ENCODE results near the gene JAG1.
A peak's percentile ranks its signal among the peaks of the same experiment; 100 is the strongest.

JAG1 gene

DNA sequence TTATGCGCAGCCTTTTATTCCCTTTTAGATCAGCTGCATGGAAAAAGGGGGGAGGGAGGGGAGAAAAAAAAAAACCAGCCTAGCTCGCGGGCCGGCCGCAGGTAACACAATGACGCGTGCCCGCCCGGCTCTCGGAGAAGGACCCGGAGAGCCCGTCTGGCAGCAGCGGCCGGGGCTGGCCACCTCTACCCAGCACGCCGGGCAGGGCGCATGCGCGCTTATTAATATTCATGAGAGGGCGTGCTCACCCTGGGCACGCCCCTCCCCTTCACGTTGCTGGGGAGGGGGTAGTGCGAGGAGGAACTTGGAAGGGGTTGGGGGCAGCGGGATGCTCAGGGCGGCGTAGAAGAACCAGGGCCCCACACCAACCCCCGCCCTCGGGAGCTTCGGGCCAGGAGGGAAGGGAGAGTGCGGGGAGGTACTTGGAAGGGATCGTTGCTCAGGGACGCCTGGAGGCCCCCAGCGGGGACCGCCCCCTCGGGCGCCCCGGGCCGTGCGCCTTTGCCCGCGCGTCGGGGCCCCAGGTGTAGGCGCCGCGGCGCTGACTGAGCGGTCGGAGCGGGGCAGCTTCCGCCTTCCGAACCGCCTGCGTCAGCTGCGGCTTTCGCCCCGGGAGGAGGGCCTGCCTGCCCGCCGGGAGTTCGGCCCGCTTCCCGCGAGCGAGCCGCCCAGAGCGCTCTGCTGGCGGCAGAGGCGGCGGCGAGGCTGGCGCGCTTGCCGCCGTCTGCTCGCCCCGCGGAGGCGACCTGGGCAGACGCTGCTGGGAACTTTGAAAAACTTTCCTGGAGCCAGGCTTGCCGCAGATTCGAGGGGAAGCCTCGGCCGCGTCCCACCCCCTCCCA lies at the start of gene JAG1:
TSS of gene JAG1 (minus strand) at position 158 of the 842 bp plus-strand sequence. CDS start 469 bp downstream, outside the sequence.
- FAIRE-seq: no peak

DNA sequence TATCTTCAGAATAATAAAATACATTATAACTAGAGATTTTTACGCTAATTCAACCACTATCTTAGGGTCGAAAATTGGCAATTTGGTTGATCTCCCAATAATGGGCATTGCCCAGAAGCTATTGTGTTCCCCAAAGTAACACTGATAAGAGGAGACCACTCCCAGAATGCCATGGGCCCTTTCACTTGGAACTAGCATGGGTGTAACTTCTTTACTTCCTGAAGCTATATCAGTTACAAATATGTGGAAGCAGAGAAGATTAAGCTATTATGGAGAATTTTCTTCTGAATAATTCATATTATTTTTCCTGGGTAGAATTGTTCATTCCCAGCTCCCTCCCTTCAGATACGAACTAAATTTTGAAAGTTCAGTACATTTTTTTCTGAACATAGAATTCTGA lies 48.2 kb upstream of the JAG1 start:
- FAIRE-seq: no peak

DNA sequence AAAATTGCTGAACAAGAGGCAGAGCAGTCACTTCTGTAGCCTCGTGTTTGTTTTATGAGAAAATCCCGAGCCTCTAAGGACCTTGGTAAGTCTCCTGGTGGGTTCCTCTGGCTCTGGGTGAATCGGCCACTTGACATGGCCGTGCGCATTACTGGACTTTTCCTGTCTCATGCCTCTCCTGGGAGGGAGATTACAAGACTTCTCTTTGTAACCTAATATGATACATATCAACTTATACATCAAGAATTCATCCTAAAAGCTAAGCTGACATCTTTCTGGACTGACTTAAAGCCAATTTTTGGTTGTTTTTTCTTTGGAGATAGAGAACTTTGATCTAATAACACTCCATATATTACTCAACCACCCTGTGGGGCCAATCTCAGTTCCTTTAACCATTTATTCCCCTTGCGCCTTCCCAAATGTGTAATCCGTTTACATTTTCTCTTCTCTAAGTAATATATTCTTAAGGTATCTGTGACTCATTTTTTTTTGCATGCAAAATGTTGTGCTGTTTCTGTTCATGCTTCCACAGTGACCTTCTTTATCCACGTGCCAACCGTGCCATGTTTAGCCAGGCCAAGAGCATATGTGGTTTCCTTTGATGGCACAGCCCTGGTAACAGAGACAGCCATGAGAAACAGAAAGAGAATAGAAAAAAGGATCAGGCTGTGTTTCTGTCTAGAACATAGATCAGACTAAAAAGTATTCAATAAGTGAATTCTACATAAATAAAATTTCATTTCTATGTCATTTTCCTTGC lies 47.5 kb upstream of the JAG1 start:
- FAIRE-seq: no peak

DNA sequence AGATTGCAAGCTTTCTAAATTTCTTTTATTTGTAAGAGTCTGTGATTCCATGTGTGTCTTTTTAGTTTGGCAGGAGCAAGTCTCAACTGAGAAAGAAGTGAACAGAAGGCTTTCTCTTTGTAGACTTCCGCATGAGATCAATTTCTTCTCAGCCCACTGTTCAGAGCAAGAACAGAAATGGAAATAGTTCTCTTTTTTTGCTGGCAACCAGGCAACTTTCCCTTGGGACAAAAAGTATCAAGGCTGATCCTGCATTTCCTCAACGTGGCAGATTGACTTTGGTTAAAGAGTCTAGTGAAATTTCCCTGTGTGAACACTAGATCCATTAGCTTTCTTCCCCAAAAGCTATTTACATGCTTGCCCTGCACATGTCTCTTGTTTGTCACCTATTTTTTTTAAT lies 46.8 kb upstream of the JAG1 start:
- no peak for FAIRE-seq

DNA sequence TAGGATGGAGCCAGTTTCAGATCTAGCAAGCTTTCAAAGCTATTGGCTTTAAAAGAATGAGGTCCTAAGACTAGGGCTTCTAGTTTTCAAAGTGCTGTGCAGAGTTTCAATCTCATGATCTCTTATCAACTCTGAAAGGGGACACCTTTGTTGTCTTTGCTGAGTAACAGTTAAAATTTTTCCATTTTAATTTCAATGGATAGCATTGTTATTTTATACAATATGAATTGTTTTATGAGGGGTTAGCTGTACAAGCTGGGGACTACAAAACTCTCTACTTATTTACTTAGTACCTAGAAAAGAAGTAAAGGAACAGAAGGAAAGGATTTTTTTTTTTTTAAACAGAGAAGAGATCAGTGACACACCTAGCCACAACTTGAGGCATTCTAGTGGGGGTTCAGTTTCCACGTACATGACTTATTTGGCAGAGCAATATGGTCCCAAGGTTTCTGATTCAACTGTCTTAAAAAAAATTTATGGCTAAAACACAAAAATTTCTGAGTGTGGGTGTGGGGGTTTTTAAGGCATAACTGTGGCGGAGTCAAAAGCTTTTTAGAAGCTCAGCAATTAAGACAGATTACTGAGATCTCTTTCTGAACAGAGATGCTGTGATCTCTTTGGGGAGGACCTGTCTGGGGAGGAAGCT lies 46.1 kb upstream of the JAG1 start:
- FAIRE-seq: peak; percentile 82

DNA sequence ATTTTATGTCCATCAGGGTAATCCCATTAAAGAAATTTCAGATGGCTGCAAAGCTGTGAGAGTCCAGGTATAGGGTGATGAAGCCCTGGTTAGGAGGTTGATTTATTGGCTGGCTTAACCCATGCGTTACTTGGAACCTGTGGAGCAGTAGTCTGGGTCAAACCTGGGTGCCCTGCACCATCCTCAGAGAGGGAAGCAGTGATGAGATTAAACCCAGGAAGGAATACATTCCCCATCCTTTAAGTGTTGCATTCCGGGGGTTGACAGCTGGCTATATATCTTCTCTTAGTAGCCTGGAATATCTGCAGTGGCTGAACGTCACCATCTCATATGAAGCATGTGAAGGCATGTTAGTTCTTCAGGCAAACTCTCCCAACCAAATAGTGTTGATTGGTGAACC lies 44.9 kb upstream of the JAG1 start:
- no peak for FAIRE-seq

DNA sequence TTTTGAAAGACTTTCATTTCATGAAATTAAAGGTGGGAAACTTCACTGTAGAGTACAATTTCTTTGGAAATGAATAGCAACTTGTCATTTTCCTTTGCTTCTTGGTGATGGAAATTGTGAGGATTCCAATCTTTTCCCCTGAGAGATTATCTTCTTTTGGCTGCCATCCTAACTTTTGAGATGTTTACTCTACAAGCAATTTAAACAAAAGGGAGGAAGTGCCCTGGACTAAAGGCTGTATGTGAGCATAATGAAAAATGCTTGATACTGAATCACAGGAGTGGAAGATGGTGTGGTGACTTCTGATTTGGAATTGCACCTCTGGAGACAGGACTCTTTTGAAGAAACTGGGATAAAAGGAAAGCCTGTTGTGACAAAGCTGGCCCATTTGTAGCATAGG lies 43.1 kb upstream of the JAG1 start:
- FAIRE-seq: no peak

DNA sequence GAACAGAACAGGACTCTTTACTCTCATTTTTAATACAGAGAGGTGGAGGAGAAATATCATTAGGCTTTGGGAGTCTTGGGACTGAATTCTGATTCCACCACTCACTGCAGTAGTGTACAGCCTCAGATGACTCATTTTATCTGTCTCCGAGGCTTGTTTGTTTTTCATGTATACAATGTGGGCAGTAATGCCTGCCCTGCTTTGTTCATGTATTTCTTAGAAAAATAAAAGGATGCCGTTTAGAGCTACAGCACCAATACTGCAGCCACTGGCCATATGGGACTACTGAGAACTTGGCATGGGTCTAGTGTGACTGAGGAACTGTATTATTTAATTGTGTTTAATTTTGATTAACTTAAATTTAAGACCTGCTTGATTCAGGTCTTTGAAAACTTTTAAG lies 41.2 kb upstream of the JAG1 start:
- no peak for FAIRE-seq

DNA sequence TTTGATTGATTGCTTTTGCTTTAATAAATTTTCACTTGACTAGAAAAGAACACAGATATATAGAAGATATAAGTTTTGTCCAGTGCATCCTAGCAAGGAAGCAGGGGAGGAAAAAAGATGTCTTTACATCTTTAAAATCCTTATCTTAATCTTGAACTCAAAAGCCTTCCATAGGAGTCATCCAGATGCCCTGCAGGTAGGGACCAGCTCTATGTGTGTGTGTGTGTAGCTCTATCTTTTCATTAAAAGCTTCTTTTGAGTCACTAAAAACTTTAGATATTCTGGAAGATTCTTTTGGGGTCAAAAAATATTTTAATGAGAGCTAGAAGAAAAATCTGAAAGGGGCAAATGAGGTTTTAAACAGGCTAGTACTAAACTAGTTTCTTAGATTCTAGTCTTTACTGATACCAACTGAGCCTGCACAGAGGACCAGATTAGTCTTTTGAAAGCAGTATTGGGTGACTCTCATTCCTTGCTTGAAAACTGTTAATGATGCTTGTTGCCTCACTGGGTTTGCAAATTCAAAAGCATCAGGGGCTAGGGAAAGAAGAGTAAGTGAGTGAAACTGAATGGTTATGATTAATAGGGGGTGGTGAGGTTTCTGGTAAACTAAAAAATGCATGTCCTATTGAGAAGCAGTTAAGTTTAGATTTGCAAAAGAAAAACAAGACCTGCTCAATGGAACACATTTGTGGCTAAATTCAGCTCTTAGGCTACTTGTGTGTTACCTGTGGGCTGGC lies 40.6 kb upstream of the JAG1 start:
- no peak for FAIRE-seq

DNA sequence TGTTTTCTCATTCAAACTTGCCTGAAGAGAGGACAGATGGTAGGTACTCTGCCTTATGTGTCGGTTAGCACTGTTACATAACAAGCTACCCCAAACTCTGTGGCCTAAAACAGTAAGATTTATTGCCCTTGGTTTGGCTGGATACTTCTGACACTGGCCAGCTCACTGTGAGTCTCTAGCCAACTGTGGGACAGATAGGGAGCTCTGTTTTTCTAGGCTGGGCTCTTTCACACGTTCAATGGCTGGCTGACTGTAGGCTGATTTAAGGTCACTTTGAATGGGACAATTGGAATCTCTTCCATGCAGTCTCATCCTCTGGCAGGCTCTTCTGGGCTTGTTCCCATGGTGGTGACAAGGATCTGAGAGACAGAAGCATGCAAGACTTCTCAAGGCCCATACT lies 39.4 kb upstream of the JAG1 start:
- no peak for FAIRE-seq

DNA sequence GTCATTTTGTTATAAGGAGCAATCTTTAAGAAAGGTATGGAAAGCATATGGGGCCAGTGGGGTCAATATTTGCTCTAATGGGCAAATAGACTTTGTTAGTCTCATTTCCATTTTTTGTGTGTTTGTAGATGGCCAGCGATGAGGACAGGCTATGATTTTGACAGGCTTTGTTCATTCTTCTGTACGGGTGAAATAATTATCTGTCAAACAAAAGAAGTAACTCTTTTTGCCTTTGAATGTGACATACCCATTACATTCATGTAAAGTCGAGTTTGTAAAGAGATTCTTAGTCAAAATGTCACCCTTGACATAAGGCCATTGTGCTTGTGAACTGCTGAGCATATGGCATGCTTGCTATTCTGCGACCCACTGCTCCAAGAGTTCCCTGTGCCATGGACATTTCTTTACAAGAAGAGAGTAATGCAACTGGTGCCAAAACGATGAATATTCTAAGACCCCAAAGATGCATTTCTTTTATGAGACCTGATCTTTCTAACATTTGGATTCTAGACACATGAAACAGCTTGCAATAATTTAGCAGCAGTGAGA lies 38.2 kb upstream of the JAG1 start:
- no peak for FAIRE-seq

DNA sequence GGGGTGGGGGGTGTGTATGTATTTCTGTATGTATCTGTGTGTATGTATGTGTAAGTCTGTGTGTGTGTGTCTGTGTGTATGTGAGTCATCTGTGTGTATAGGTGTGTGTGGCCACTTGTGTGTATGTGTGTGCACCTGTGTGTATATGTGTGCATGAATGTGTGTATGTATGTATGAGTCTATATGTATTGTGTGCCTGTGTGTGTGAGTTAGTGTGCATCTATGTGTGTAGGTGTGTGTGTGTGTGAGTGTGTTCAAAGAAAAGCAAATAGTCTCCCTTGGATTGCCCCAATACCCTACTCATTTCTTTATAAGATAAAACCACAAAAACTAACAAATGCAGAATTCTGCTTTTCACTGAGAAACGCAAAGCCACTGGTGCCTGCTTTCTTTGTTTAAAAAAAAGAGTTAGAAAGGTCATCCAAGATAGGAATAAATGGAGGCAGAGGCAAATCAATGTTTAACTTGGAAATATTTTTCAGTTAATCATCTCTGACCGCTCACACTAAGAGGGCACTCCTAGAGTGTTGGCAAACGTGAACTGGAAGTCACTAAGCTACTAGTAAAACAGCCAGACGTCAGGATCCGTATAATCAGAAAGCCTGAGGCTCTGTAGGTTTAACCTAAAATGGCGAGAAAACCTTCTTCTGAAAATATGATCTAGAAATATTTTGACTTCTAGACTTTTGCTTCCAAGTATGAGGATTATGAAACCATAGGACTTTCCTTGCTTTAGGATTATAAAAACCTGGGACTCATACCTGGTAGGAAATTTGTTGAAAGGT lies 37.4 kb upstream of the JAG1 start:
- no peak for FAIRE-seq

DNA sequence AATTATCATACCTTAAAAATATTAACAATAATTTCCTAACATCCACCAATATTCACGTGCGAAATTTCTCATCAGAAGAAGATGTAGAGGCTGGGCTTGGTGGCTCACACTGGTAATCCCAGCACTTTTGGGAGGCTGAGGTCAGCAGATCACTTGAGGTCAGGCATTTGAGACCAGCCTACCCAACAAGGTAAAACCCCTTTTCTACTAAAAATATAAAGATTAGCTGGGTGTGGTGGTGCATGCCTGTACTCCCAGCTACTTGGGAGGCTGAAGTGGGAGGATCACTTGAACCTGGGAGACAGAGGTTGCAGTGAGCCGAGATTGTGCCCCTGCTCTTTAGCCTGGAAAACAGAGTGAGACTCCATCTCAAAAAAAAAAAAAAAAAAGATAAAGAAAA lies 36.1 kb upstream of the JAG1 start:
- no peak for FAIRE-seq

DNA sequence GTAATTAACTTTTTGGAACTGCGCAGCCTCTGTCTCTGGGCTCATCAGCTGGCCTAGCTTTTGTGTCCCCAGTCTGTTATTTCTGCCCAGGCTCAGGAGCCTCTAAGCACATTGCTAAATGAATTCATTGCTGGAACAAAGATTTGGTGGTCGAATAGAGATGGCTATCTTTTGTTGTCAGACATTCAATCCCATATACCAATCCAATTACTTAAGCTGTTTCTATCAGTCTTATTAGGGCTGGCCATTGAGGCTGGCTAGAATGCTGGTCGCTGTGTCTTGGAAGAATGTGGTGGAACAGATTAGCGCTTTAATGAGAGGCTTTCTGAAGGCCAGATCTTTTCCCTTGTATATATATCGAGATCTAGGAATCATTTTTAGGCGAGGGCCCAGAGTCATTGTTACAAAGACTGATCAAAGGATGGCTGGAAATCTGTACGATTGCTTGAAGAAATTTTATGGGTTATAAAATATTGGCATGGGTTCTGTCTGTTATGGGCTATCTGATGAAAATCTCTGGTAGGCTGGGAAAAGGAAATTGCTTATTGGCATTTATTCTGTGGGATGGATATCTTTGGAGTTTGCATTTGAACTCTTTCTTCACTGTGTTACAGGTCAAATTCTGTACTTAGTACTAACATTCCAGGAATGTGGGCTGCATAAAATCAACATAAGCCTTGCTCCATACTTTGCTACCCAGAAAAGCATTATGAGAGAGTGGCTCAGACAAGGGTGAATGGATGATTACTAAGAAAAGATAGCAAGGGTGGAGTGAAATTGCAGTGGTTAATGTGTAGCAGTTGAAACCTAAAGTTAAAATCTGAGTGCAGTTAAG lies 34.8 kb upstream of the JAG1 start:
- no peak for FAIRE-seq

DNA sequence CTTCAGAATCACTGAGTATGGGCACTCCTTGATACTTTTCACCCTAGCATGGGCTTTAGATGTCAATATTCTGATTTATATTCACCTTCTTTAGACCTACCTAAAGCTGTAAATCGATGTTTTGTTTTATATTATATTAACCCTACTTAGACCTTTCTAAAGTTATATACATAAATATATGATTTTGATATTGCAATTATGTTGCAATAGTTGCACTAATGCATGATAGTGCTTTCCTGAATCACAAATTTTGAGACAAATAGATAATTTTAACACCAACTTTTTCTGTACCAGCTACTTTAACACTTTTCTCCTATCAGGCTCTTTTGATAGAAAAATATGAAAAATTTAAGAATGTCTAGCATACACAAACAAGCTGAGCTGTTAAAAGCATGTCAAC lies 34.0 kb upstream of the JAG1 start:
- no peak for FAIRE-seq

DNA sequence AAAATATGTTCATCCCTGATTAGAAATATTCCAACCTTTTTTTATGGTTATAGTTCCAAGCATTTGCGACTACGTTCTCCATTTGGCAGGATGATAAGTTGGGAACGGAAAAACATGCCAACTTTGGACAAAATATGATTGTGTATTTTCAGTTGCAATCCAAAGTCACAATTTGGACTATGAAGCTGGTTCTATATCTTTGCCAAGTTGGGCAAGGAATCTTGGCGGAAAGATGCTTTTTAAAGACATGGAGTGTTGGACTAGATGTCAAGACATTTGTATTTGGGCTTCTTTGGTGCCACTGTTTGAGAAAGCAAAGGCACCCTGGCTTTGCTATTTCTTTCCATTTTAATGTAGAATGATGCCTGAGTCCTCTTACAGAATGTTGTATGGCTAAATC lies 33.3 kb upstream of the JAG1 start:
- no peak for FAIRE-seq

DNA sequence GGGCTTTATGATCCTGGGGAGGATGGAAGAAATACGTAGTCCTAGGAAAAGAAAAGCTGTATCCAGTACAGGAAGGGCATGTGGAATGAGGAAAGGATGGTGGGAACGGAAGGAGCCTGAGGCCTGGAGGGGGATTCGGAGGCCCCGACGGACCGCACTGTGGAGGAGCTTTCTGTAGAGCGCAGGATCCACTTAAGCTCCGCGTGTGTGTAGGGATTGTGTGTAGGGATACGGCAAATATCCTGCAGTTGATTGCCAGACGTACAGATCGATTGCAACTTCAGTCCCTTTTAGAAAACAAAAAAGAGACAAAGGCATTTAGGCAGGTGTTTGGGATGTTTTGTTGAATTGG lies 32.6 kb upstream of the JAG1 start:
- no peak for FAIRE-seq

DNA sequence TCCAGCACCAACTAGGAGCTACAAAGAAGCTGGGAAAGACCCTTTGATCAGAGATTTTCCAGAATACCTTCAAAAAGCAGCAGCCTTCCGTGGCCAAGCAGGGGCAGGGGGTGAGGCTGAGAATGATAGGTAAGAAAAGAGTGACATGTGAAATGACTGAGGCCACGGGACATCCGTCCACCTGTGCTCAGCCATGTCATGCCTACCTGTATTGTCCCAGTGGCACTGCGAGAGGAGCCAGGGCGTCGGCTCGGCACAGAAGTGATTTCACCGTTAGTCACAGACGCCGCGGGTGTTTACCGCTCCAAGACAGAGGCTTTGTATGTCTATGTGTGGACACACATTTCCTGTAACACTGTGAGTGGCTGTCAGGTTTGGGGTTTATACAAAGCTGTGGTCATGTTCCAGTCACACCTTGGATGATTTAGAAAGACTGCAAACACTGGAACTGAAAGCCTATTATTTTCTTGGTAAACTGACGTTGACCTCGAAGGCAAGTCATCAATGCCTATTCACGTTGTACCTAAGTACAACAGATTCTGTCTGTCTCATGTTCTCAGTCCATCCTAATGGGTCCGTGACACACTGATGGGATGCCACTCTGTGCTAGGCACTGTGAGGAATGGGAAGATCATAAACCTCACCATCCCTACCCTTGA lies 32.1 kb upstream of the JAG1 start:
- FAIRE-seq: no peak

DNA sequence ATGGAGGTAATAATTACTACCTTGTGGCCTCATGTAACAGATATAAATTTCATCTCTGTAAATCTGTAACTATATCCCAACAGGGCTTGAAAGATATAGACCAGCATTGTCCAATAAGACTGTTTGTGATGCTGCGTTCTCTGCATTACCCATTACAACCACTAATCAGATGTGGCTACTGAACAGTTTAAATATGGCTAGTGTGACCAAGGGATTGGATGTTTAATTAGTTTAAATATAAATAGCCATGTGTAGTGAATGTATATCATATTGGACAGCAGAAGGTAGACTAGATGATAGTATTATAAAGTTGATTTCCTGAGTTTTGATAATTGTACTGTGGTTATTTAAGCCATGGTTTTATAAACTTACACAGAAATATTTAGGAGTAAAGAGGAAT lies 27.8 kb upstream of the JAG1 start:
- no peak for FAIRE-seq

DNA sequence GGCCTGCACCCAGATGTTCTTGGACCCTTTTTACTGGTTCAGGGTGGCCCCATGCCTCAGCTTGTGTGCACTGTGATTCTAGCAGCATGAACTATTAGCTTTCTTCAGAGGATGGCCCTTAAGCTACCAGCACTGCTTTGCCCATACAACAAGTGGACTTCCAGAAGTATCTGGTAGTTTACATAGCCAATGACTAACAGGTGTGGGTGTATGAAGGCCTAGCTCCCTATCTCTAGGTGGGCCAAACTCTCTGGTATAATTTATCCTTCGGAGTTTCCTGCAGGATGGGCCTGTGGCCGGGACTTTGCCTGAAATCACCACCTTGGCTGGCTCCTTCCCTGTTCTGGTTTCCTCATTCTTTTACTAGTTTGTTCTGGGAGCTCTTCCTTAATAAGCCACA lies 26.1 kb upstream of the JAG1 start:
- no peak for FAIRE-seq

DNA sequence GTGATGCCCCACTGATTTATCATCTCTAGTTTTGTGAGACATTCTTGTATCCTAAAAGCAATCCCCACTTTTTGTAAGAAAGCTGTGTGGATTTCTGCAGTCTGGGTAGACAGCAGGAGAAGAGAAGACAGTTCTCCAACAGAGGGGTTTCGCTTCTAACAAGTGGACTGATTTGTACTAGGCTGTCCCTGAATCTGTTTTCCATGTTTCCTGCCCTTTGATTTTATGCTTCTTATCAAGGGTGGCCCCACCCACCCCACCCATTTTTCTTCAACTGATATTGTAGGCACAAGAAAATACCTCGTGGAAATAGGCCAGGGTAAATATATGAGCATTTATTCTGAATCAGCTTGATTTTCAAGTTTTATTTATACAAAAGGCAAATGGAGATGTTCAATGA lies 25.7 kb upstream of the JAG1 start:
- no peak for FAIRE-seq
